SK-N-SH (cell line): ENCODE results near the gene UEVLD. TPM values are rescaled to one million over a fixed set of nuclear protein-coding genes. Genes with fewer than 3 reads are reported as not detected.
A peak's percentile ranks its signal among the peaks of the same experiment; 100 is the strongest.

ENCODE experiments used
- CTCF ChIA-PET: fragments of 300-600, 350-600 bp; formaldehyde crosslinking; extraction: SDS; loops from one replicate; lab custom pipeline; 2021; lab: Yijun Ruan, JAX
- POLR2A ChIA-PET: fragments of 350-600 bp; sonication (Branson Sonifier 250); formaldehyde crosslinking; extraction: SDS; loops from one replicate; lab custom pipeline; 2020; ENCODE audit warnings: antibody characterized with exemption, inconsistent platforms; lab: Yijun Ruan, JAX
- DNase-seq: peaks from one replicate; pipeline ENCODE4 v3.0.0; 2012
- H2AFZ ChIP-seq: fragments of 200-600 bp; sonication (generic); 2 replicates; pipeline ENCODE4 v1.8.1; 2016; ENCODE audit warnings: antibody characterized with exemption, mild to moderate bottlenecking, low read depth
- H3F3A ChIP-seq: fragments of 200-600 bp; sonication (generic); replicated peaks from 2 replicates; pipeline ENCODE3; 2016; ENCODE audit warnings: antibody characterized with exemption, mild to moderate bottlenecking; ENCODE audit not compliant: insufficient read depth
- H3K27ac ChIP-seq, 2 experiments: fragments of 200-500 bp in 1 of 2; fragments of 200-600 bp in 1 of 2; sonication (Bioruptor generic) in 1 of 2; sonication (generic), shearing (Covaris generic) in 1 of 2; 2 replicates each; pipeline versions ENCODE4 v1.5.1 to v1.6.1; 2014 to 2016; ENCODE audit warnings: low read depth in 2 of 2, inconsistent platforms in 1 of 2, low read length in 1 of 2, mild to moderate bottlenecking in 1 of 2, mixed read lengths in 1 of 2
- H3K27me3 ChIP-seq: fragments of 200-600 bp; sonication (generic), shearing (Covaris generic); 2 replicates; pipeline ENCODE4 v1.6.1; 2016; ENCODE audit warnings: mixed run types; ENCODE audit not compliant: insufficient read depth
- H3K36me3 ChIP-seq, 2 experiments: fragments of 200-500 bp in 1 of 2; fragments of 200-600 bp in 1 of 2; sonication (Bioruptor generic) in 1 of 2; sonication (generic) in 1 of 2; replicated peaks in 1 of 2; 2 replicates each; pipeline versions ENCODE3 to v1.5.1; 2014 to 2016; ENCODE audit warnings: low read length in 1 of 2, mild to moderate bottlenecking in 1 of 2; ENCODE audit not compliant: insufficient read depth in 2 of 2, control insufficient read depth in 1 of 2
- H3K4me1 ChIP-seq, 2 experiments: fragments of 200-500 bp in 1 of 2; fragments of 200-600 bp in 1 of 2; sonication (Bioruptor generic) in 1 of 2; sonication (generic), shearing (Covaris generic) in 1 of 2; 2 replicates each; pipeline versions ENCODE4 v1.5.1 to v1.6.1; 2014 to 2016; ENCODE audit warnings: low read depth in 1 of 2, low read length in 1 of 2, mixed run types in 1 of 2; ENCODE audit not compliant: insufficient read depth in 2 of 2, control insufficient read depth in 1 of 2
- H3K4me2 ChIP-seq: fragments of 200-600 bp; sonication (generic), shearing (Covaris generic); 2 replicates; pipeline ENCODE4 v1.6.1; 2017; ENCODE audit warnings: mixed run types
- H3K4me3 ChIP-seq, 2 experiments: fragments of 200-500 bp in 1 of 2; fragments of 200-600 bp in 1 of 2; sonication (Bioruptor generic) in 1 of 2; sonication (generic), shearing (Covaris generic) in 1 of 2; 2 replicates each; pipeline versions ENCODE4 v1.5.1 to v1.8.1; 2014 to 2016; ENCODE audit warnings: low read depth in 2 of 2, inconsistent platforms in 1 of 2, low read length in 1 of 2, mild to moderate bottlenecking in 1 of 2, mixed read lengths in 1 of 2, moderate library complexity in 1 of 2
- H3K79me2 ChIP-seq: fragments of 200-600 bp; sonication (generic); 2 replicates; pipeline ENCODE4 v1.8.1; 2017; ENCODE audit warnings: mild to moderate bottlenecking; ENCODE audit not compliant: insufficient read depth
- H3K9ac ChIP-seq: fragments of 200-600 bp; sonication (generic); 2 replicates; pipeline ENCODE4 v1.6.1; 2017; ENCODE audit warnings: mixed run types
- H3K9me2 ChIP-seq: fragments of 200-600 bp; sonication (generic); 2 replicates; pipeline ENCODE4 v1.6.1; 2017; ENCODE audit warnings: mixed run types
- H3K9me3 ChIP-seq: fragments of 200-600 bp; sonication (generic); 2 replicates; pipeline ENCODE4 v1.6.1; 2017; ENCODE audit warnings: mixed run types, mild to moderate bottlenecking, moderate library complexity
- H4K20me1 ChIP-seq: fragments of 200-600 bp; sonication (generic); 2 replicates; pipeline ENCODE4 v1.6.1; 2017; ENCODE audit warnings: mild to moderate bottlenecking, mixed run types; ENCODE audit not compliant: insufficient read depth
- ELF1 ChIP-seq: IDR thresholded peaks from 2 replicates; pipeline ENCODE4 v1.4.0; 2012
- EZH2phosphoT487 ChIP-seq: fragments of 200-600 bp; sonication (generic); IDR thresholded peaks from 2 replicates; pipeline ENCODE4 v1.6.1; 2017; ENCODE audit warnings: low read depth, mixed run types, mild to moderate bottlenecking, antibody characterized with exemption, moderate library complexity, borderline replicate concordance
- FOSL2 ChIP-seq: IDR thresholded peaks from 2 replicates; pipeline ENCODE4 v1.4.0; 2012; ENCODE audit warnings: low read depth, mild to moderate bottlenecking, moderate library complexity, borderline replicate concordance
- GATA2 ChIP-seq: sonication (generic); formaldehyde crosslinking; IDR thresholded peaks from 2 replicates; pipeline ENCODE4 v1.5.0; 2020; ENCODE audit warnings: mild to moderate bottlenecking, missing genetic modification reagents
- JUND ChIP-seq: IDR thresholded peaks from 2 replicates; pipeline ENCODE4 v1.4.0; 2012
- MEF2A ChIP-seq: IDR thresholded peaks from 2 replicates; pipeline ENCODE4 v1.4.0; 2012; ENCODE audit warnings: low read depth, borderline replicate concordance
- MXI1 ChIP-seq: IDR thresholded peaks from 2 replicates; pipeline ENCODE4 v1.6.1; 2012; ENCODE audit warnings: mild to moderate bottlenecking, low read depth, low read length, improper control_type of control experiment
- NFIC ChIP-seq: IDR thresholded peaks from 2 replicates; pipeline ENCODE4 v1.4.0; 2012; ENCODE audit warnings: borderline replicate concordance
- NRF1 ChIP-seq: IDR thresholded peaks from 2 replicates; pipeline ENCODE4 v1.6.1; 2012; ENCODE audit warnings: low read depth, mild to moderate bottlenecking, low read length
- POLR2AphosphoS5 ChIP-seq: IDR thresholded peaks from 2 replicates; pipeline ENCODE4 v1.6.1; 2012; ENCODE audit warnings: low read depth, low read length
- RAD21 ChIP-seq: IDR thresholded peaks from 2 replicates; pipeline ENCODE4 v1.6.1; 2012; ENCODE audit warnings: mild to moderate bottlenecking, low read length
- RFX5 ChIP-seq: IDR thresholded peaks from 2 replicates; pipeline ENCODE4 v1.6.1; 2012; ENCODE audit warnings: mild to moderate bottlenecking, improper control_type of control experiment, low read length
- SIN3A ChIP-seq: IDR thresholded peaks from 2 replicates; pipeline ENCODE4 v1.6.1; 2012; ENCODE audit warnings: low read depth, mild to moderate bottlenecking, low read length, moderate library complexity, borderline replicate concordance
- SMC3 ChIP-seq: IDR thresholded peaks from 2 replicates; pipeline ENCODE4 v1.6.1; 2012; ENCODE audit warnings: low read depth, low read length, improper control_type of control experiment
- TCF12 ChIP-seq: IDR thresholded peaks from 2 replicates; pipeline ENCODE4 v1.4.0; 2012
- TEAD4 ChIP-seq: IDR thresholded peaks from 2 replicates; pipeline ENCODE4 v1.4.0; 2012; ENCODE audit warnings: mild to moderate bottlenecking, borderline replicate concordance; ENCODE audit not compliant: insufficient read depth
- YY1 ChIP-seq: IDR thresholded peaks from 2 replicates; pipeline ENCODE4 v1.4.0; 2012; ENCODE audit warnings: low read depth, mild to moderate bottlenecking
- WGBS: methylation state at CpG from one replicate; pipeline ENCODE4 v1.1.6; 2017; ENCODE audit warnings: low lambda C conversion rate; 5-methylcytosine and 5-hydroxymethylcytosine counted together
- polyA plus RNA-seq, 3 experiments: library from polyadenylated mRNA; depleted of rRNA; stranded (reverse); fragments of >200 nt; gene quantifications; 2 replicates each; pipeline ENCODE4 v1.2.3, GENCODE V29; 2012
- TF ChIP-seq, protein P1 (sequence below): IDR thresholded peaks from 2 replicates; pipeline ENCODE4 v1.4.0; 2012; ENCODE audit warnings: low read depth, borderline replicate concordance
- TF ChIP-seq, protein P2 (sequence below): IDR thresholded peaks from 2 replicates; pipeline ENCODE4 v1.4.0; 2012; ENCODE audit warnings: low read depth, borderline replicate concordance
- TF ChIP-seq, protein P3 (sequence below): fragments of 200-600 bp; sonication (generic); IDR thresholded peaks from 2 replicates; pipeline ENCODE4 v1.6.1; 2017; ENCODE audit warnings: antibody characterized with exemption, mild to moderate bottlenecking, moderate library complexity

Gene UEVLD
- polyA plus RNA-seq, 1 of the 3 experiments (the other 2 are of a cell fraction), result 8.9 TPM

DNA sequence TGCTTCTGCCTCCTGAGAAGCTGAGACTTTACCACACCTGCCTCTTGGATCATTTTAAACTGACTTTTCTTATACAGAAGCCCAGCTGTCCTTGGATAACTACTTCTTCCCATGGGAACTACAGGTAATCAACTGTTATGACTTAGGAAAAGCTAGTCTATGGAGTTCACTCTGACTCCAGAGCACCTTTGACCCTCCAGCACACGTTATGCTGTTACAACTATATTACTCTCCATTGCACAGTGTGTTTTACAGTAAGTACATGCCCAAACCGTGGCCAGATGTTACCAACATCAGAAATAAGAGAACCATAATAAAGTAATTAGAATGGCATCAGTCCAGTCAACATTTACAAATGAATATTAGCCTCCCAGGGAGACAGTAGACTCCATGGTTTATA lies 40.5 kb downstream of the UEVLD start:
- H3K9ac ChIP-seq, result no peak overlapping the region
- no peak for TF ChIP-seq EZH2phosphoT487
- no peak for TF ChIP-seq YY1
- no peak for TF ChIP-seq NRF1
- TF ChIP-seq ELF1, result no peak
- TF ChIP-seq NFIC, result no peak
- no peak for TF ChIP-seq POLR2AphosphoS5
- no peak for TF ChIP-seq MEF2A
- TF ChIP-seq, protein P1, sequence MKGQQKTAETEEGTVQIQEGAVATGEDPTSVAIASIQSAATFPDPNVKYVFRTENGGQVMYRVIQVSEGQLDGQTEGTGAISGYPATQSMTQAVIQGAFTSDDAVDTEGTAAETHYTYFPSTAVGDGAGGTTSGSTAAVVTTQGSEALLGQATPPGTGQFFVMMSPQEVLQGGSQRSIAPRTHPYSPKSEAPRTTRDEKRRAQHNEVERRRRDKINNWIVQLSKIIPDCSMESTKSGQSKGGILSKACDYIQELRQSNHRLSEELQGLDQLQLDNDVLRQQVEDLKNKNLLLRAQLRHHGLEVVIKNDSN, result no peak
- H2AFZ ChIP-seq, result no peak overlapping the region
- H3K4me1 ChIP-seq, result no peaks in the 10 kb centered on the region
- peaks cover 6% of the 10 kb centered on the region for H3F3A ChIP-seq
- no peaks in the 10 kb centered on the region for H3K9me3 ChIP-seq
- H3K79me2 ChIP-seq, result no peaks in the 10 kb centered on the region
- POLR2A ChIA-PET, result interaction anchor here (1.7 kb wide), 1 partner anchor 21 kb away, joined by 3 read pairs; no protein-coding TSS in a partner anchor
- no peaks in the 10 kb centered on the region for H3K27me3 ChIP-seq
- DNase-seq, result no peak
- H4K20me1 ChIP-seq, result no peaks in the 10 kb centered on the region
- no peak overlapping the region for H3K27ac ChIP-seq
- 76% methylated on average over 2 of the region's 2 CpGs for WGBS
- peaks cover 21 to 45% of the 10 kb centered on the region in 2 experiments for H3K36me3 ChIP-seq
- no peak overlapping the region for H3K4me3 ChIP-seq
- no peaks in the 10 kb centered on the region for H3K9me2 ChIP-seq
- CTCF ChIA-PET, result interaction anchor here (2.2 to 3.5 kb wide), 2 partner anchors 8 to 184 kb away, joined by 7 to 13 read pairs; no protein-coding TSS in a partner anchor
- no peak overlapping the region for H3K4me2 ChIP-seq

DNA sequence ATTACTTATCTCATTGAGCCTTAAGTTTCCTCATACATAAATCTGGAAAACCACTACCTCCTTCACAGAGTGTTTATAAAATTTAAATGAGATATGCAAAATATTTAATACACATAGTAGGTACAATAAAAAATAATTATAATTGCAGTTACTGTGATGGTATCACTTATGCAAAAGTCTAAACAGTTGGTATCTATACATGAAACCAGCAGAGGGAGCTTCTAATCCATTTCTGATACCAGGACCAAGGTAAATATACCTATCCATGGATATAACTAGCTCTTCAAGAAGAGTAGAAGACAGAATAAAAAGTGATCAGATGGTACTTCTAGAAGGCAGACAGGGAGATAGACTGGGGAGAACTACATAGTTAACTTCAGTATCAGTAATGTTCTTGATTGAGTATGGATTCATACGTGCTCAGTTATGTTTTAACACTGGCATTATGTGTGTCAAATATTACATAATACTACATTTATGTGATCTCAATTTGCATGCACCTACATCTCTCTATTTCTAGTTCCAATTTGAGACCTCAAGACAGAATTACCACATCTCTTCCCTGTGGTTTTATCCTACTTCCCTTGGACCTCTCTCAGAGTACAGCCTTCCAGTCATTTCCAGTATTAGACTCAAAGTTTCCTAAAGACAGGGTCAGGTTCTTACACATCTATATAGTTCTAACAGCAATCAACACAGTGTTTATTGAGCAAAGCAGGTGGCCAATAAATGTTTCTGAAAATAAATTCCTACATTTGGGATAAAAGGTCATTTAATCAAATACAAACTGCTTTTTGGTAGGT lies 48.1 kb downstream of the UEVLD start:
- POLR2A ChIA-PET, result no interaction called here
- H3K36me3 ChIP-seq, result peaks cover 32 to 47% of the 10 kb centered on the region in 2 experiments
- 100% methylated on average over 1 of the region's 1 CpG for WGBS

More for the DNA sequence above, 48.1 kb downstream of the UEVLD start:
- Histone ChIP-seq H3K9me3 (no peaks in the 10 kb centered on the region), H3F3A (peaks cover 16% of the 10 kb centered on the region), H3K4me2 (no peak overlapping the region), H3K9ac (no peak overlapping the region), H3K9me2 (no peaks in the 10 kb centered on the region), H3K4me1 (no peaks in the 10 kb centered on the region), H3K4me3 (no peak overlapping the region), H3K79me2 (no peaks in the 10 kb centered on the region), H3K27ac (no peak overlapping the region), H4K20me1 (no peaks in the 10 kb centered on the region), H3K27me3 (no peaks in the 10 kb centered on the region), H2AFZ (no peak overlapping the region)
- CTCF ChIA-PET, result interaction anchor here (0.7 to 2.9 kb wide), 28 partner anchors 9 to 424 kb away, joined by 3 to 26 read pairs (median 5); partner anchors contain the start of gene TSG101
- peak; percentile 28 for DNase-seq
- TF ChIP-seq FOSL2 (no peak), TEAD4 (no peak), SMC3 (peak; percentile 42), MEF2A (no peak), GATA2 (CRISPR knock-in tag) (no peak), TCF12 (no peak), JUND (no peak), MXI1 (no peak), RFX5 (no peak), EZH2phosphoT487 (no peak), RAD21 (peak; percentile 67), SIN3A (no peak)
- TF ChIP-seq, protein P2, sequence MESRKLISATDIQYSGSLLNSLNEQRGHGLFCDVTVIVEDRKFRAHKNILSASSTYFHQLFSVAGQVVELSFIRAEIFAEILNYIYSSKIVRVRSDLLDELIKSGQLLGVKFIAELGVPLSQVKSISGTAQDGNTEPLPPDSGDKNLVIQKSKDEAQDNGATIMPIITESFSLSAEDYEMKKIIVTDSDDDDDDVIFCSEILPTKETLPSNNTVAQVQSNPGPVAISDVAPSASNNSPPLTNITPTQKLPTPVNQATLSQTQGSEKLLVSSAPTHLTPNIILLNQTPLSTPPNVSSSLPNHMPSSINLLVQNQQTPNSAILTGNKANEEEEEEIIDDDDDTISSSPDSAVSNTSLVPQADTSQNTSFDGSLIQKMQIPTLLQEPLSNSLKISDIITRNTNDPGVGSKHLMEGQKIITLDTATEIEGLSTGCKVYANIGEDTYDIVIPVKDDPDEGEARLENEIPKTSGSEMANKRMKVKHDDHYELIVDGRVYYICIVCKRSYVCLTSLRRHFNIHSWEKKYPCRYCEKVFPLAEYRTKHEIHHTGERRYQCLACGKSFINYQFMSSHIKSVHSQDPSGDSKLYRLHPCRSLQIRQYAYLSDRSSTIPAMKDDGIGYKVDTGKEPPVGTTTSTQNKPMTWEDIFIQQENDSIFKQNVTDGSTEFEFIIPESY, result no peak
- TF ChIP-seq, protein P3, sequence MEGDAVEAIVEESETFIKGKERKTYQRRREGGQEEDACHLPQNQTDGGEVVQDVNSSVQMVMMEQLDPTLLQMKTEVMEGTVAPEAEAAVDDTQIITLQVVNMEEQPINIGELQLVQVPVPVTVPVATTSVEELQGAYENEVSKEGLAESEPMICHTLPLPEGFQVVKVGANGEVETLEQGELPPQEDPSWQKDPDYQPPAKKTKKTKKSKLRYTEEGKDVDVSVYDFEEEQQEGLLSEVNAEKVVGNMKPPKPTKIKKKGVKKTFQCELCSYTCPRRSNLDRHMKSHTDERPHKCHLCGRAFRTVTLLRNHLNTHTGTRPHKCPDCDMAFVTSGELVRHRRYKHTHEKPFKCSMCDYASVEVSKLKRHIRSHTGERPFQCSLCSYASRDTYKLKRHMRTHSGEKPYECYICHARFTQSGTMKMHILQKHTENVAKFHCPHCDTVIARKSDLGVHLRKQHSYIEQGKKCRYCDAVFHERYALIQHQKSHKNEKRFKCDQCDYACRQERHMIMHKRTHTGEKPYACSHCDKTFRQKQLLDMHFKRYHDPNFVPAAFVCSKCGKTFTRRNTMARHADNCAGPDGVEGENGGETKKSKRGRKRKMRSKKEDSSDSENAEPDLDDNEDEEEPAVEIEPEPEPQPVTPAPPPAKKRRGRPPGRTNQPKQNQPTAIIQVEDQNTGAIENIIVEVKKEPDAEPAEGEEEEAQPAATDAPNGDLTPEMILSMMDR, result peak; percentile 61
